HEK293 (cell line): ENCODE data around the gene CTXN2.

Experiments used
- SALL2 ChIP-seq: fragments of 450-650 bp; formaldehyde crosslinking; IDR thresholded peaks from 2 replicates; pipeline ENCODE4 v1.5.0; 2017; ENCODE audit warnings: missing biosample characterization, mild to moderate bottlenecking, missing genetic modification characterization, borderline replicate concordance
- ZNF10 ChIP-seq: fragments of 450-650 bp; formaldehyde crosslinking; IDR thresholded peaks from 2 replicates; pipeline ENCODE4 v1.5.1; 2017; ENCODE audit warnings: missing biosample characterization, missing genetic modification characterization
- ZNF274 ChIP-seq, 2 experiments: fragments of 200-500 bp in 1 of 2; fragments of 450-650 bp in 1 of 2; sonication (Bioruptor generic) in 1 of 2; formaldehyde crosslinking in 1 of 2; IDR thresholded peaks; 2 replicates each; pipeline versions ENCODE4 v1.5.1 to v1.6.1; 2014 to 2016; ENCODE audit warnings: borderline replicate concordance in 1 of 2, inconsistent platforms in 1 of 2, low read length in 1 of 2, missing biosample characterization in 1 of 2, missing genetic modification characterization in 1 of 2
- ZNF280D ChIP-seq: fragments of 450-650 bp; formaldehyde crosslinking; IDR thresholded peaks from 2 replicates; pipeline ENCODE4 v1.5.1; 2016; ENCODE audit warnings: missing biosample characterization, missing genetic modification characterization
- ZNF394 ChIP-seq: fragments of 450-650 bp; formaldehyde crosslinking; IDR thresholded peaks from 2 replicates; pipeline ENCODE4 v1.5.1; 2016; ENCODE audit warnings: missing biosample characterization, missing genetic modification characterization, mild to moderate bottlenecking, moderate library complexity, borderline replicate concordance

Gene CTXN2

GRCh38 chr15:48253172-48253571, 61.7 kb downstream of the CTXN2 start (continued):
- TF ChIP-seq SALL2, result no peak
- no peak for TF ChIP-seq ZNF394
- TF ChIP-seq ZNF274 (IDR thresholded peaks at IDR 0.05; ENCODE audit: low read length), result no peak
- no peak for TF ChIP-seq ZNF274 (tag by site-specific recombination; IDR thresholded peaks at IDR 0.05; ENCODE audit: borderline replicate concordance)
- no peak for TF ChIP-seq ZNF280D (tag by site-specific recombination)
- TF ChIP-seq ZNF10, result no peak
